KMS-11 (cell line): ENCODE measurements around the gene MYRIP.

ENCODE experiments used
- H2AFZ ChIP-seq: fragments of 200-600 bp; sonication (generic); 2 replicates; pipeline ENCODE4 v1.6.1; 2016; ENCODE audit warnings: antibody characterized with exemption, mixed run types, low read depth
- H3K27ac ChIP-seq: fragments of 200-600 bp; sonication (generic); 2 replicates; pipeline ENCODE4 v1.6.1; 2016; ENCODE audit warnings: mild to moderate bottlenecking, mixed run types
- H3K27me3 ChIP-seq: fragments of 200-600 bp; sonication (generic); 2 replicates; pipeline ENCODE4 v1.6.1; 2017; ENCODE audit warnings: mild to moderate bottlenecking, low read depth, mixed run types, moderate library complexity; ENCODE audit not compliant: insufficient read depth
- H3K36me3 ChIP-seq: fragments of 200-600 bp; sonication (generic); 2 replicates; pipeline ENCODE4 v1.6.1; 2017; ENCODE audit warnings: mild to moderate bottlenecking, mixed run types; ENCODE audit not compliant: insufficient read depth
- H3K4me1 ChIP-seq: fragments of 200-600 bp; sonication (generic); 2 replicates; pipeline ENCODE4 v1.6.1; 2016; ENCODE audit warnings: mild to moderate bottlenecking, low read depth, mixed run types; ENCODE audit not compliant: poor library complexity, severe bottlenecking
- H3K4me2 ChIP-seq: fragments of 200-600 bp; sonication (generic); 2 replicates; pipeline ENCODE4 v1.7.0; 2016; ENCODE audit warnings: mild to moderate bottlenecking, mixed run types
- H3K4me3 ChIP-seq: fragments of 200-600 bp; sonication (generic); IDR thresholded peaks from 2 replicates; pipeline ENCODE4 v1.6.1; 2017; ENCODE audit warnings: low read depth, low read length, mixed read lengths; ENCODE audit not compliant: insufficient read depth
- H3K79me2 ChIP-seq: fragments of 200-600 bp; sonication (generic); 2 replicates; pipeline ENCODE4 v1.6.1; 2016; ENCODE audit warnings: low read depth, mixed run types; ENCODE audit not compliant: insufficient read depth
- H3K9ac ChIP-seq: fragments of 200-600 bp; sonication (generic); 2 replicates; pipeline ENCODE4 v1.6.1; 2016; ENCODE audit warnings: mild to moderate bottlenecking, mixed run types
- H4K20me1 ChIP-seq: fragments of 200-600 bp; sonication (generic); 2 replicates; pipeline ENCODE4 v1.6.1; 2016; ENCODE audit warnings: mild to moderate bottlenecking, mixed run types; ENCODE audit not compliant: insufficient read depth
- TF ChIP-seq, protein P1 (sequence below): fragments of 200-600 bp; sonication (generic); conservative IDR thresholded peaks from 2 replicates; pipeline ENCODE4 v1.6.1; 2017; ENCODE audit warnings: low read depth, mild to moderate bottlenecking, antibody characterized with exemption, low read length, moderate library complexity, mixed read lengths

The MYRIP gene

GRCh38 chr3:40098261-40098759 is 288.9 kb downstream of the MYRIP start:
- Histone ChIP-seq H4K20me1 (no peaks in the 10 kb centered on the region), H3K4me1 (no peaks in the 10 kb centered on the region), H3K36me3 (no peaks in the 10 kb centered on the region), H3K27me3 (no peaks in the 10 kb centered on the region), H3K27ac (no peak overlapping the region), H2AFZ (no peak overlapping the region), H3K4me3 (no peak overlapping the region), H3K4me2 (no peak overlapping the region), H3K79me2 (no peaks in the 10 kb centered on the region), H3K9ac (no peak overlapping the region)
- TF ChIP-seq, protein P1, sequence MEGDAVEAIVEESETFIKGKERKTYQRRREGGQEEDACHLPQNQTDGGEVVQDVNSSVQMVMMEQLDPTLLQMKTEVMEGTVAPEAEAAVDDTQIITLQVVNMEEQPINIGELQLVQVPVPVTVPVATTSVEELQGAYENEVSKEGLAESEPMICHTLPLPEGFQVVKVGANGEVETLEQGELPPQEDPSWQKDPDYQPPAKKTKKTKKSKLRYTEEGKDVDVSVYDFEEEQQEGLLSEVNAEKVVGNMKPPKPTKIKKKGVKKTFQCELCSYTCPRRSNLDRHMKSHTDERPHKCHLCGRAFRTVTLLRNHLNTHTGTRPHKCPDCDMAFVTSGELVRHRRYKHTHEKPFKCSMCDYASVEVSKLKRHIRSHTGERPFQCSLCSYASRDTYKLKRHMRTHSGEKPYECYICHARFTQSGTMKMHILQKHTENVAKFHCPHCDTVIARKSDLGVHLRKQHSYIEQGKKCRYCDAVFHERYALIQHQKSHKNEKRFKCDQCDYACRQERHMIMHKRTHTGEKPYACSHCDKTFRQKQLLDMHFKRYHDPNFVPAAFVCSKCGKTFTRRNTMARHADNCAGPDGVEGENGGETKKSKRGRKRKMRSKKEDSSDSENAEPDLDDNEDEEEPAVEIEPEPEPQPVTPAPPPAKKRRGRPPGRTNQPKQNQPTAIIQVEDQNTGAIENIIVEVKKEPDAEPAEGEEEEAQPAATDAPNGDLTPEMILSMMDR = no peak

- H3K36me3 ChIP-seq = no peaks in the 10 kb centered on the region
- H3K4me2 ChIP-seq = no peak overlapping the region
- no peaks in the 10 kb centered on the region for H3K27me3 ChIP-seq
- H4K20me1 ChIP-seq = no peaks in the 10 kb centered on the region
- no peak overlapping the region for H3K9ac ChIP-seq
- no peaks in the 10 kb centered on the region for H3K4me1 ChIP-seq
- H2AFZ ChIP-seq = no peak overlapping the region
- H3K27ac ChIP-seq = no peak overlapping the region
- H3K4me3 ChIP-seq = no peak overlapping the region
- TF ChIP-seq, protein P1 = no peak
- H3K79me2 ChIP-seq = no peaks in the 10 kb centered on the region
These were observed 290.5 kb downstream of the MYRIP start for GRCh38 chr3:40099871-40100270.

DNA sequence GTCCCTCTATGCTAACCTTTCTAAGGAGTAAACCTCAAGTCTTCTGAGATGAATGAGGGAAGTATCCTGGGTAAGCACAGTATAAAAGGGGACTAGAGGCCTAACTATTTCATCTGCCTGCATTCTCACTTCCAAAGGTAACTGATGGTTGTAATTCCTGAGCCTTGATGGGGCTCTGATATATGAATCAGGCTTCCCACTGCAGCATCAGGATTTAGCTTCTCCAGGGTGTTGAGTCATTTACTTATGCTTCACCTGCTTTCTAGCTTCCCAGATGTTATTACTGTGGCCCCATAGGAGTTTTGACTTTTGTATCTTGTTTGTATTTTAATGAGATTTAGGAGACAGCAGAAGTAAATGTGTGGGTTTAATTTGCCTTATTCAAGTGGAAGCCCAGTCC is 292.8 kb downstream of the MYRIP start:
- Histone ChIP-seq H2AFZ (no peak overlapping the region), H3K27me3 (no peaks in the 10 kb centered on the region), H3K27ac (no peak overlapping the region), H3K36me3 (no peaks in the 10 kb centered on the region), H4K20me1 (no peaks in the 10 kb centered on the region), H3K79me2 (no peaks in the 10 kb centered on the region), H3K9ac (no peak overlapping the region), H3K4me2 (no peak overlapping the region), H3K4me1 (no peaks in the 10 kb centered on the region), H3K4me3 (no peak overlapping the region)
- TF ChIP-seq, protein P1 = no peak

DNA sequence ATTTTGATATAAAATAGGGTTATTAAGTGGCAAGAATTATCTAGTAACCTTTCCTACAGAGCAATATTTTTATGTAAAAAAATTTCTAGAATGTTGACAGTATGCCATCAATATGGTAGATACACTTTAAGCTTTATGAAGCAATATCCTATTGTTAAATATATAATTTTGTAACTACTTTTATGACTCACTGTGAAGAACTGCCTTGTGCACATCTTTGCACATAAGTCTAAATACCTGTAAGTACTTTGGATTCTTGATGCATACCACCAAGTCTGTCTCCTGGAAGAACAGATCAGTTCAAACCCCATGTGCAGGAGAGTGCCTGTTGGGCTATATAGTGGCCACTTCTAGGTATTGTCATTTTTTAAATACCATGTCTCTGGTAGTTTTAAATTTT is 294.4 kb downstream of the MYRIP start:
- Histone ChIP-seq H3K79me2 (no peaks in the 10 kb centered on the region), H3K4me3 (no peak overlapping the region), H3K9ac (no peak overlapping the region), H3K4me2 (no peak overlapping the region), H4K20me1 (no peaks in the 10 kb centered on the region), H2AFZ (no peak overlapping the region), H3K27me3 (no peaks in the 10 kb centered on the region), H3K36me3 (no peaks in the 10 kb centered on the region), H3K27ac (no peak overlapping the region), H3K4me1 (no peaks in the 10 kb centered on the region)
- TF ChIP-seq, protein P1 = no peak
